Measurements from ENCODE around the gene INSRR. TPM values are rescaled to one million over a fixed set of nuclear protein-coding genes. Genes with fewer than 3 reads are reported as not detected.

INSRR gene
- total RNA-seq, 1 experiment from 2014 or later: not detected

DNA sequence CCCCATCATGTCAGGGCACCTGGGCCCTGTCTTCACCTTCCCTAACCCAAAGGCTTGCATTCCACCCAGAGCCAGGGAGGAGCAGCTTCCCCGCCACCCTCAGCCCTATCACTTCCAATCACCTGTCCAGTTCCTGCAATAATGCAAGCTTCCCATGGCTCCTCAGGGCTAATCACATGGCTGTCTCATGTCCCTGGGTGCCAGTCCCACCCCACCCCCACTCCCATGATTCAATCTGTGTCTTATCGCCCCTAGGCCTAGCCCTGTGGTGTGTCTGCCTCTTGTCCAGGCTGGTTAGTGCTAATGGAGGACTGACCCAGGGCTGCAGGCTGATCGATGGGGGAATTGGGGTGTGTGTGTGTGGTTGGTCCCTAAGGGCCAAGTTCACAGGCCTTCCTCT is 23.6 kb upstream of the INSRR start:
- H3K4me3 ChIP-seq (ENCODE audit: low read length): no peak overlapping the region
- H3K27ac ChIP-seq (ENCODE audit: low read length): no peak overlapping the region
- H3K9me2 ChIP-seq (replicated peaks; ENCODE audit: insufficient read depth, low read length): no peaks in the 10 kb centered on the region
- DNase-seq: no peak
- no peaks in the 10 kb centered on the region for H3K9me3 ChIP-seq (ENCODE audit: low read length)
- H3K27me3 ChIP-seq (ENCODE audit: low read length): no peaks in the 10 kb centered on the region
- no peak overlapping the region for H3K4me2 ChIP-seq (ENCODE audit: low read depth, low read length, poor library complexity, severe bottlenecking)
- no peak overlapping the region for H2AFZ ChIP-seq (ENCODE audit: low read length)
- H3K4me1 ChIP-seq (ENCODE audit: low read length): no peaks in the 10 kb centered on the region
- H3K36me3 ChIP-seq (ENCODE audit: insufficient read depth, low read length): no peaks in the 10 kb centered on the region
- H3K9ac ChIP-seq (ENCODE audit: low read length): no peak overlapping the region
- no peaks in the 10 kb centered on the region for H4K20me1 ChIP-seq (ENCODE audit: insufficient read depth, low read depth, low read length)
- no peaks in the 10 kb centered on the region for H3K79me2 ChIP-seq (ENCODE audit: low read length)

DNA sequence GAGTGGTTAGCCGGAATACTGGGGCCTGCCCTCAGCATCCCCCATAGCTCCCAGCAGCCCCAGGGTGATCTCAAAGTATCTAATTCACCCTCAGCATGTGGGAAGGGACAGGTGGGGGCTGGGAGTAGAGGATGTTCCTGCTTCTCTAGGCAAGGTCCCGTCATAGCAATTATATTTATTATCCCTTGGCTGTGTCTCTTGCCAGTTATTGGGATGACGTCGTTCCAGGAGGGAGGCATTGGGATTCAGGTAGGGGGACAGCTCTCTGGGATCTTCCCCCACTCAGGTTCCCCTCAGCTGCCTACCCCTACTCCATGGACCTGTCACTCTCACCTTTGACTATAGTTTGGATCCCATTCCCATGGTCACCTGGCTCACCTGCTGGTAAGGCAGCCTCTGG is 22.7 kb upstream of the INSRR start:
- Histone ChIP-seq H3K9me3 (ENCODE audit: low read length) (no peaks in the 10 kb centered on the region), H3K79me2 (ENCODE audit: low read length) (no peaks in the 10 kb centered on the region), H3K27me3 (ENCODE audit: low read length) (no peaks in the 10 kb centered on the region), H2AFZ (ENCODE audit: low read length) (no peak overlapping the region), H4K20me1 (ENCODE audit: insufficient read depth, low read depth, low read length) (no peaks in the 10 kb centered on the region), H3K4me2 (ENCODE audit: low read depth, low read length, poor library complexity, severe bottlenecking) (no peak overlapping the region), H3K9me2 (replicated peaks; ENCODE audit: insufficient read depth, low read length) (no peaks in the 10 kb centered on the region), H3K27ac (ENCODE audit: low read length) (no peak overlapping the region), H3K36me3 (ENCODE audit: insufficient read depth, low read length) (no peaks in the 10 kb centered on the region), H3K4me3 (ENCODE audit: low read length) (no peak overlapping the region), H3K4me1 (ENCODE audit: low read length) (no peaks in the 10 kb centered on the region), H3K9ac (ENCODE audit: low read length) (no peak overlapping the region)
- no peak for DNase-seq

DNA sequence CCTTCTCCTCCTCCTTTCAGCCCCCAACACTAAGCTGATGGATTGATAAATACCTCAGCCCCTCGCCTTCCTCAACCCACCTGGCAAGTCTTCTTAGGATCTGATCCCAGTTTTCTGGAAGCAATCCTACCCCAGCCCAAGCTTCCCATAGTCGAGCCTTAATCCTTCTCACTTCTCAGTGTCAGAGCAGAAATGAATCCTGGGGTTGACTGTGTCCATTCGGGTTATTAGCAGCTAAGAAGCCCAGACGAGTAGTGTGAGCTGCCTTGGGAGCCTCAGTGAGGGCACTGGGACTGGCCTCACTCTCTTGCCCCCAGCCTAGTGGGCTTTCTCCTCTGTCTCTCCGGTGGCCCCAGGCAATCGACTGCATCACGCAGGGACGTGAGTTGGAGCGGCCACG is 22.2 kb upstream of the INSRR start:
- Histone ChIP-seq H3K27me3 (ENCODE audit: low read length) (no peaks in the 10 kb centered on the region), H3K36me3 (ENCODE audit: insufficient read depth, low read length) (no peaks in the 10 kb centered on the region), H3K9me2 (replicated peaks; ENCODE audit: insufficient read depth, low read length) (no peaks in the 10 kb centered on the region), H3K27ac (ENCODE audit: low read length) (no peak overlapping the region), H3K9me3 (ENCODE audit: low read length) (no peaks in the 10 kb centered on the region), H3K4me3 (ENCODE audit: low read length) (no peak overlapping the region), H3K79me2 (ENCODE audit: low read length) (no peaks in the 10 kb centered on the region), H2AFZ (ENCODE audit: low read length) (no peak overlapping the region), H3K4me2 (ENCODE audit: low read depth, low read length, poor library complexity, severe bottlenecking) (no peak overlapping the region), H4K20me1 (ENCODE audit: insufficient read depth, low read depth, low read length) (no peaks in the 10 kb centered on the region), H3K9ac (ENCODE audit: low read length) (no peak overlapping the region), H3K4me1 (ENCODE audit: low read length) (no peaks in the 10 kb centered on the region)
- DNase-seq: no peak

DNA sequence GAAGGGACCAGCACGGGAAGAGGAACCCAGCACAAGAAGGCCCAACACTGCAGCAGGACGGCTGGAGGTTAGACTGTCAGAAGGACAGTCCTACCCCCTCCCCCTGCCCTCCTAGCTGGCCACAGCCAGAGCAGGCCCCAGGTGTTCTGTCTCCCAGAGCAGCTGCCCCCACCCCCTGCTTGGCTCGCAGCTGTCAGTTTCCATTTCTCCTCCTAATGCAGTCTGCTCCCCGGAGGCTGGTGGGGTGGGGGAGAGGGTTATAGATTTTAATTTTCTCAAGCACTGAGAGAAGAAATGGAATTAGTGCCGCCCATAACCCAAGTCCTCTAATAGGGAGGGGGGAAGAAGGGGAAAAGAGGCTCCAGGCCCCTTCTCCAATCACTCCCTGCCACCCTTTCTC is 21.6 kb upstream of the INSRR start:
- H3K9me3 ChIP-seq (ENCODE audit: low read length): no peaks in the 10 kb centered on the region
- no peaks in the 10 kb centered on the region for H3K79me2 ChIP-seq (ENCODE audit: low read length)
- no peaks in the 10 kb centered on the region for H3K4me1 ChIP-seq (ENCODE audit: low read length)
- H2AFZ ChIP-seq (ENCODE audit: low read length): no peak overlapping the region
- H3K9ac ChIP-seq (ENCODE audit: low read length): no peak overlapping the region
- no peaks in the 10 kb centered on the region for H3K9me2 ChIP-seq (replicated peaks; ENCODE audit: insufficient read depth, low read length)
- H3K27me3 ChIP-seq (ENCODE audit: low read length): no peaks in the 10 kb centered on the region
- H3K27ac ChIP-seq (ENCODE audit: low read length): no peak overlapping the region
- H3K4me2 ChIP-seq (ENCODE audit: low read depth, low read length, poor library complexity, severe bottlenecking): no peak overlapping the region
- H3K4me3 ChIP-seq (ENCODE audit: low read length): no peak overlapping the region
- DNase-seq: no peak
- no peaks in the 10 kb centered on the region for H3K36me3 ChIP-seq (ENCODE audit: insufficient read depth, low read length)
- no peaks in the 10 kb centered on the region for H4K20me1 ChIP-seq (ENCODE audit: insufficient read depth, low read depth, low read length)

DNA sequence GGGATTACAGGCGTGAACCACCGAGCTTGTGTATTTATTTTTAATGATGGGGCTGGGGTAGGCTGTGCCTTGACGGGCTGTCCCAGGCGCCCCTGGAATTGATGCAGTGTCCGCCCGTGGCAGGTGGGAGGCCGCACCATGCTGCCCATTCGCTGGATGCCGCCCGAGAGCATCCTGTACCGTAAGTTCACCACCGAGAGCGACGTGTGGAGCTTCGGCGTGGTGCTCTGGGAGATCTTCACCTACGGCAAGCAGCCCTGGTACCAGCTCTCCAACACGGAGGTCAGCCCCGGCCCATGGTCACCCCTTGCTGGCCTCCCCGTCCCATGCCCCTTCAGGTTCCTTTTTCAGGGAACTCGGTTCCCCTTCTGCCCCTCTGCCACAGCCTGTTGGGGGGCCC is 21.0 kb upstream of the INSRR start:
- H3K4me2 ChIP-seq (ENCODE audit: low read depth, low read length, poor library complexity, severe bottlenecking): no peak overlapping the region
- DNase-seq: no peak
- H3K79me2 ChIP-seq (ENCODE audit: low read length): no peaks in the 10 kb centered on the region
- H2AFZ ChIP-seq (ENCODE audit: low read length): no peak overlapping the region
- H3K36me3 ChIP-seq (ENCODE audit: insufficient read depth, low read length): no peaks in the 10 kb centered on the region
- no peaks in the 10 kb centered on the region for H3K27me3 ChIP-seq (ENCODE audit: low read length)
- no peak overlapping the region for H3K27ac ChIP-seq (ENCODE audit: low read length)
- H3K4me1 ChIP-seq (ENCODE audit: low read length): no peaks in the 10 kb centered on the region
- H3K9ac ChIP-seq (ENCODE audit: low read length): no peak overlapping the region
- H3K9me2 ChIP-seq (replicated peaks; ENCODE audit: insufficient read depth, low read length): no peaks in the 10 kb centered on the region
- no peaks in the 10 kb centered on the region for H3K9me3 ChIP-seq (ENCODE audit: low read length)
- H4K20me1 ChIP-seq (ENCODE audit: insufficient read depth, low read depth, low read length): no peaks in the 10 kb centered on the region
- H3K4me3 ChIP-seq (ENCODE audit: low read length): no peak overlapping the region

DNA sequence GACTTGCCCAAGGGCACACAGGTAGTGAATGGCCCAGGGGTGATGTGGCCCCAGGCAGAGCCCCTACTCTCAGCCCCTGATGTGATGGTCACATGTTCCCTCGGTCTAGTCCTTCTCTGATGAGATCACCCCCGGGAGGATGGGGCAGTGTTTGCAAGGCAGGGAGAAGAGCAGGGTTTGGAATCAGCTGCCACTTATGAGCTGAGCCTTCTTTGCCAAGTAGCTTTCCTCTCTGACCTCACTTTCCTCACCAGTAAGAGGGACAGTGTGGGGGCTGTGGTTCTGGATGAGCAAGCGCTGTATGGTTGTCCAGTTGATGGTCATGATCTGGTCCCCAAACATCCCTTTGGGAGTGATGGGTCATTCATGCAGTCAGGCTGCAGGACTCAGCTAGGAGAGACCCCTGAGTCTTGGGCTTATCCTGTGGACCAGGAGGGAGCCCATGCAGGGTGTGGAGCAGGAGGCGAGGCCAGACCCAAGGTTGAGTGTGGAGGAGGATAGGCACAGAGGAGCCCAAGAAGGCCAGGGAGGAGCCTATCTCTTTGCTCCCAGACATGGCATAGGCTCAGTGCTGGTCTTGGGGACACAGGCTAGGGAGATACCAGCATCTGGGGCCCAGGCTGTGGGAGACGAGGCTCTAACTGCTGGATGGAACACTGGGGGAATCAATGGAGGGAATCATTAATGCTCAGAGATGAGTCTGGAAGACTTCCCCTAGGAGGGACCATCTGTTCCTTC is 18.7 kb upstream of the INSRR start:
- H4K20me1 ChIP-seq (ENCODE audit: insufficient read depth, low read depth, low read length): no peaks in the 10 kb centered on the region
- H3K4me2 ChIP-seq (ENCODE audit: low read depth, low read length, poor library complexity, severe bottlenecking): no peak overlapping the region
- H3K27ac ChIP-seq (ENCODE audit: low read length): no peak overlapping the region
- no peaks in the 10 kb centered on the region for H3K4me1 ChIP-seq (ENCODE audit: low read length)
- H3K4me3 ChIP-seq (ENCODE audit: low read length): no peak overlapping the region
- no peaks in the 10 kb centered on the region for H3K27me3 ChIP-seq (ENCODE audit: low read length)
- H3K79me2 ChIP-seq (ENCODE audit: low read length): no peaks in the 10 kb centered on the region
- H2AFZ ChIP-seq (ENCODE audit: low read length): no peak overlapping the region
- no peaks in the 10 kb centered on the region for H3K9me2 ChIP-seq (replicated peaks; ENCODE audit: insufficient read depth, low read length)
- DNase-seq: no peak
- H3K9me3 ChIP-seq (ENCODE audit: low read length): no peaks in the 10 kb centered on the region
- H3K9ac ChIP-seq (ENCODE audit: low read length): no peak overlapping the region
- no peaks in the 10 kb centered on the region for H3K36me3 ChIP-seq (ENCODE audit: insufficient read depth, low read length)

DNA sequence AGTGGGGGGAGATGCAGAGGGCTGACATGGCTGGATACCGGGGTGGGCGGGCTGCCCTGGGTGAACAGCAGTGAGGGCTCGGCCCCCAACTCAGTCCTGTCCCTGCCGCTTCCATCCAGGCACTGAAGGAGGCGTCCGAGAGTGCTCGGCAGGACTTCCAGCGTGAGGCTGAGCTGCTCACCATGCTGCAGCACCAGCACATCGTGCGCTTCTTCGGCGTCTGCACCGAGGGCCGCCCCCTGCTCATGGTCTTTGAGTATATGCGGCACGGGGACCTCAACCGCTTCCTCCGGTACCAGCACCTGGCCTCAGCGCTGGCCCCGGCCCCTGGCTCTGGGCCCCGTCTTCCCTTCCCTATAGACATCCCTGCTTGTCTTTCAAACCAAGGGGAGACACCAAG is 17.4 kb upstream of the INSRR start:
- Histone ChIP-seq H3K36me3 (ENCODE audit: insufficient read depth, low read length) (no peaks in the 10 kb centered on the region), H3K4me1 (ENCODE audit: low read length) (no peaks in the 10 kb centered on the region), H3K4me3 (ENCODE audit: low read length) (no peak overlapping the region), H3K9ac (ENCODE audit: low read length) (no peak overlapping the region), H3K9me2 (replicated peaks; ENCODE audit: insufficient read depth, low read length) (no peaks in the 10 kb centered on the region), H3K27me3 (ENCODE audit: low read length) (no peaks in the 10 kb centered on the region), H3K27ac (ENCODE audit: low read length) (no peak overlapping the region), H4K20me1 (ENCODE audit: insufficient read depth, low read depth, low read length) (no peaks in the 10 kb centered on the region), H3K79me2 (ENCODE audit: low read length) (no peaks in the 10 kb centered on the region), H2AFZ (ENCODE audit: low read length) (no peak overlapping the region), H3K4me2 (ENCODE audit: low read depth, low read length, poor library complexity, severe bottlenecking) (no peak overlapping the region), H3K9me3 (ENCODE audit: low read length) (no peaks in the 10 kb centered on the region)
- DNase-seq: no peak

DNA sequence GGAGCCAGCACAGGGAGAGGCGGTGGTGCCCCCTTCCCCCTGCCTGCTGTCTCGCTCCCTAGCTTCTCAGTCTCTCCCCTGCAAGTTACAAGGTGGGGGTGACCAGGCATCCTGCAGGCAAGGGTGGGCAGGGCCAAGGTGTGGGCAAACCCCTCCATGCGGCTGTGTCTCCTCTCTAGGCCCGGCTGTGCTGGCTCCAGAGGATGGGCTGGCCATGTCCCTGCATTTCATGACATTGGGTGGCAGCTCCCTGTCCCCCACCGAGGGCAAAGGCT is 16.4 kb upstream of the INSRR start:
- Histone ChIP-seq H3K27me3 (ENCODE audit: low read length) (no peaks in the 10 kb centered on the region), H4K20me1 (ENCODE audit: insufficient read depth, low read depth, low read length) (no peaks in the 10 kb centered on the region), H3K36me3 (ENCODE audit: insufficient read depth, low read length) (no peaks in the 10 kb centered on the region)

More for the DNA sequence above, 16.4 kb upstream of the INSRR start:
- Histone ChIP-seq H3K4me1 (ENCODE audit: low read length) (no peaks in the 10 kb centered on the region), H3K4me3 (ENCODE audit: low read length) (no peak overlapping the region), H3K9me3 (ENCODE audit: low read length) (no peaks in the 10 kb centered on the region), H2AFZ (ENCODE audit: low read length) (no peak overlapping the region), H3K79me2 (ENCODE audit: low read length) (no peaks in the 10 kb centered on the region), H3K27ac (ENCODE audit: low read length) (no peak overlapping the region), H3K9ac (ENCODE audit: low read length) (no peak overlapping the region), H3K9me2 (replicated peaks; ENCODE audit: insufficient read depth, low read length) (no peaks in the 10 kb centered on the region), H3K4me2 (ENCODE audit: low read depth, low read length, poor library complexity, severe bottlenecking) (no peak overlapping the region)
- no peak for DNase-seq

Data from Karpas-422 (cell line).